ENCODE results near the gene XIST.

The XIST gene

DNA sequence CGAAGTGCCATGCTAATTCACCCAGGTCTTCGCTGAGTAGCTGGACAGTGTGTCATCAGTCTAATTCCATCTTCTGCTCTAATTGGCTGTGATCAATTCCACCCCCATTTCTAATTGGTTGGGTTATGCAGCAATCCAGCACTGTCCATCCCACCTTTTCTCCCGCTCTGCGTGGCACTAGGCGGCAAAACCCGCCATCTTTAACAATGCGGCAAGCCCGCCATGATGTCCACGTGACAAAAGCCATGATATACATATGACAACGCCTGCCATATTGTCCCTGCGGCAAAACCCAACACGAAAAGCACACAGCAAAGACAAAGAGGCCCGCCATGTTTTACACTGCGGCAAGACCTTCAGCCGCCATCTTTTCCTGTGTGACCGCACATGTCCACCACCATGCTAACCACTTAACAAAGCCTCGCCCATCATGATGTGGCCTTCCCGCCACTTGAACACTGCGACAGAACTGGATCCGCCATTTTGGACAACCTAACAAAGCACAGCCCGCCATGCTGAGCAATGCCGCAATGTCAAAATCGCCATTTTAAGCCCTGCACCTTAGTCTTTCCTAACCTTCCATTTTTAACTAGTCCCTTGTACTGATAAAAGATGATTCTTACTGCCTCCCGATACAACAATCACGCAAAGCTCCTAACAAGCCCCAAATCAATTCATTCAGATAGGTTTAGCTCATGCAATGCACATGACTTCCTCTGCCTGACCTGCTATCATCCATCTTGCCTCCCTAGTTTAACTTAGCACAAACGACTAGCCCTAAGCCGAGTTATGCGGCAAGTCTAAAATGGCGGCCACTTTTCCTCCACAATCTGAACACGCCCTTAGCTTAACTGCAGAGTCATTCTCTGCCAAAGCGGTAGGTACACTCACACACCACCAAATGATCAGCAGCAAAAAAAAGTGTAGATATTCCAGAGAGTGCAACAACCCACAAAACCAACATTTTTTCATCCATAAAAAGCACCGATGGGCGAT, 1.2 kb downstream of the XIST start:
- no peak for DNase-seq (ENCODE audit: low spot score in 2 of 2)
- Histone ChIP-seq H3K9me3 (no peaks in the 10 kb centered on the region), H3K27me3 (ENCODE audit: low read depth) (no peaks in the 10 kb centered on the region), H3K36me3 (replicated peaks) (no peaks in the 10 kb centered on the region), H3K4me1 (peaks cover 26% of the 10 kb centered on the region), H3K4me3 (no peak overlapping the region)
- in situ Hi-C loops (cut with MboI; ENCODE audit: low sequenced_read_pairs) = loop anchor here (25.0 kb wide), 2 partner anchors 486 to 686 kb away; no protein-coding TSS in a partner anchor

DNA sequence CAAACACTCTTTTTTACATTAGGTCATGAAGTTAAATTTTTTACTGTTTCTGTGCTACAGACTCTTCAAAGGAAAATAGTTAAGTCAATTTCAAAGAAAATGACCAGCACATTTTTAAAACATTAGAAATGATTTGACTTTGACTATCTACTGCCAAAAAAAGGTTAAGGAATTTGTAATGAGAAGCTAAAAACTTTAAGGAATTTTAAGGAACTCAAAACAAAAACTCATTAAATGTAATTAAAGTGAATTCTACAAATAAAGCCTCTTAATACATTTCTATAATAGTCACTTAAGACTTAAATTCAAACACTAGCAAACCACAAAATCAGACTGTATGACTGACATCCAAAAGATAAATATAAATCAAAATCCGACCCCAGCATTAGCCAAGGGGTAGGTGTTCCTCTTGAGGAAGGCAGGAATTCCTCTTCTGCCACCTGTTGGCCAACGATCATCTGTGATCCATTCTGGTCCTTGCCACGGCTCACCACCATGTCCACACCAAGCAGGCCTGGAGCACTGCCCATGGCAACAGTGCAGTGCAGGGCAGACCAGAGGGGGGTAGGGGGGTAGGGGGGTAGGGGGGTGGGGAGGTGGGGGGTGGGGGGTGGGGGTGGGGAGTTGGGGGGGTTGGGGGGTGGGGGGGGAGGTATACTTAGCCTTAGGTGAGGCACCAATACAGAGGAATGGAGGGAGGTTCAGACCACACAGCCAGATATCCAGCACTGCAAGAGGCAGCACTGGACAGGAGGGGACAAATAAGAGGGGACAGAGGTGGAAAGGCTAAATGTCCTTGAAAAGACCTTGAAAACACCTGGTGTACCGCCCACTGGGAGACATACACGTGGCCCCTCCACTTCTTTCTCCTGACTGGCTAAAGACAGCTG, 2.1 kb downstream of the XIST start:
- no peaks in the 10 kb centered on the region for H3K36me3 ChIP-seq (replicated peaks)
- in situ Hi-C loops (cut with MboI; ENCODE audit: low sequenced_read_pairs) = loop anchor here (25.0 kb wide), 2 partner anchors 487 to 687 kb away; no protein-coding TSS in a partner anchor
- H3K9me3 ChIP-seq = no peaks in the 10 kb centered on the region
- H3K4me1 ChIP-seq = peaks cover 23% of the 10 kb centered on the region
- peak; percentile 31 to 58 for DNase-seq (ENCODE audit: low spot score in 2 of 2)
- no peak overlapping the region for H3K4me3 ChIP-seq
- H3K27me3 ChIP-seq (ENCODE audit: low read depth) = no peaks in the 10 kb centered on the region

DNA sequence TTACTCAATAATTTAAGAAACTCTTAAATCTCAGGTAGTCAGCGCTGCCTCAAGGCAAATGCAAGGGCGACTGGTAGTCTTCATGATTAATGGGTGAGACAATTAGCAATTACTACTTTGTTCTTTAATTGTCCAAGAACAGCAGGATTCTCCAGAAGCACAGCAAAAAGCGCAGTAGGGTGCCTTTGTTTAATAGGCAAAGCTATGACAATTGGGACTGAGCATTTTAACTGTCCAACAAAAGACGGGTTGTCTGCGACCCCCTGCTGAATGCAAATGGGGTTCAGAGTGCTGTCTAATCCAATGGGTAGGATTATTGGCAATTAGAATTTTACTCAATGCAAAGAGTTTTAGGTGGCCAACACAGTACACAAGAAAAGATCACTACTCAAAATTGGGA, 3.4 kb downstream of the XIST start:
- DNase-seq (ENCODE audit: low spot score in 2 of 2) = peak; percentile 29 to 38
- H3K9me3 ChIP-seq = no peaks in the 10 kb centered on the region
- in situ Hi-C loops (cut with MboI; ENCODE audit: low sequenced_read_pairs) = no loop called here
- peaks cover 23% of the 10 kb centered on the region for H3K4me1 ChIP-seq
- H3K4me3 ChIP-seq = no peak overlapping the region
- H3K27me3 ChIP-seq (ENCODE audit: low read depth) = no peaks in the 10 kb centered on the region
- no peaks in the 10 kb centered on the region for H3K36me3 ChIP-seq (replicated peaks)

DNA sequence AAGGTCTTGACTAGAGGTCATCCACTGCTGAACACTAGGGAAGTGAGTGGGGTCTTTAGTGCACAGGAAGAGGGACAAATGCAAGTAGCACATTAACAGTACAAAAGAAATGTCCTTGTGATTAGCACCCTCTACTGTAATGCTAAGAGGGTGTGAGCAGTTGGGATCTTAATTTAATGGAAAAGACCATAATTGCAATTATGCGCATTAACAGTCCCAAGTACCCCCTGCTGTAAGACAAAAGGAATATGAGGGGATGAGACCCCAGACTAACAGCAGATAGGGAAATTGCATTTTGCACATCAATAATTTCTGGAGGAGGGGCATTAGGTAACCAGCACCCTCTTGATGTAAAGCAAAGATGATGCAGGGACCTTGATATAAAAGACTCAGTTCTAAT, 4.5 kb downstream of the XIST start:
- DNase-seq (ENCODE audit: low spot score in 2 of 2) = peak in 1 of 2 experiments; percentile 74
- in situ Hi-C loops (cut with MboI; ENCODE audit: low sequenced_read_pairs) = no loop called here
- H3K9me3 ChIP-seq = no peaks in the 10 kb centered on the region
- H3K36me3 ChIP-seq (replicated peaks) = no peaks in the 10 kb centered on the region
- no peaks in the 10 kb centered on the region for H3K27me3 ChIP-seq (ENCODE audit: low read depth)
- H3K4me3 ChIP-seq = no peak overlapping the region
- peaks cover 23% of the 10 kb centered on the region for H3K4me1 ChIP-seq

DNA sequence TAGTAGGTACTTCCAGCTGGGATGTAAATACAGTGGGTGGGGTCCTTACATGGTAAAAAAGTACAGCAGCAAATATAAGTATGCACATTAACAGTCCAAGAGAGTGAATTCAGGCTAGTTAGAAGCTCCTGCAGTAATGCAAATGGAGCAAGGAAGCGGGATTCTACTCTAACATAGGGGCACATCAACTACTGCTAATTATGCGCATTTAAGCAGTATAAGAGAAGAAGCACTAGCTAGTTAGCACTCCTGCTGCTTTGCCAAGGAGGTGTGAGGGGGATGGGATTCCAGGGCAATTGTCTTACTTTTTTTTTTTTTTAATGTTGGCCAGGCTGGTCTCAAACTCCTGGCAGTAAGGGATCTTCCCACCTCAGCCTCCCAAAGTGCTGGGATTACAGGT, 5.4 kb downstream of the XIST start:
- no peak overlapping the region for H3K4me3 ChIP-seq
- H3K36me3 ChIP-seq (replicated peaks) = no peaks in the 10 kb centered on the region
- DNase-seq (ENCODE audit: low spot score in 2 of 2) = peak in 1 of 2 experiments; percentile 51
- peaks cover 23% of the 10 kb centered on the region for H3K4me1 ChIP-seq
- no peaks in the 10 kb centered on the region for H3K9me3 ChIP-seq
- in situ Hi-C loops (cut with MboI; ENCODE audit: low sequenced_read_pairs) = no loop called here
- H3K27me3 ChIP-seq (ENCODE audit: low read depth) = no peaks in the 10 kb centered on the region

DNA sequence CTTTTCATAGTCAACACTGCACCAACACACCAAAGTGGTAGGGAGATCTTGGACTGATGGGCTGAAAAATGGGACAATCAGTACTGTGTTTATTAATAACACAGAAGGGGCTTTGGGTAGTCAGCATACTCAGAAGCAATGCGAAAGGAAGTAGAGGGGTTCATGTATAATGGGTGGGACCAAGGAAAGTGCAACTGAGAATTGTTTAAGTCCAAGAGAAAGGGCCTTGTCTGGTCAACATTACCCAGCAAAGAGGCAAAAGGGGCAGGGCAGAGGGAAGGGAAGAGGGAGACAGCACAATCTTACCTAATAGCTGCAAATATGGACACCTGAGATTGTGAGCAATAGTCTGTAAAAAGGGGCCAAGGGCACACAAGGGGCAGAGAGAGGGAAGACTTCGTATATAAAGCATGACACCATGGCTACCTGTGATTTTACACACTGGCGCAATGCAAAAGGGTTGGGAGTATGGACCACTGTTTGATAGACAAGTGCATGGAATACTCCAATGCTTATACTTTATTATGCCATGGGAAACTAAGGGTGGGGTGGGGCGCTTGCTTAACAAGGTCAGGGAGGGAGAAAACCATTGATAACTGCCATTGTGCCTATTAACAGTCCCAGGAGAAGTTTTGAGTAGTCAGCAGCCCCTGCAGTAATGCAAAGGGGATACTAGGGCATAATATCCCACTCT, 9.8 kb downstream of the XIST start:
- Histone ChIP-seq H3K9me3 (no peaks in the 10 kb centered on the region), H3K4me3 (no peak overlapping the region), H3K4me1 (peaks cover 6% of the 10 kb centered on the region), H3K36me3 (replicated peaks) (no peaks in the 10 kb centered on the region), H3K27me3 (ENCODE audit: low read depth) (peaks cover 8% of the 10 kb centered on the region)
- in situ Hi-C loops (cut with MboI; ENCODE audit: low sequenced_read_pairs) = no loop called here
- DNase-seq (ENCODE audit: low spot score in 2 of 2) = no peak

DNA sequence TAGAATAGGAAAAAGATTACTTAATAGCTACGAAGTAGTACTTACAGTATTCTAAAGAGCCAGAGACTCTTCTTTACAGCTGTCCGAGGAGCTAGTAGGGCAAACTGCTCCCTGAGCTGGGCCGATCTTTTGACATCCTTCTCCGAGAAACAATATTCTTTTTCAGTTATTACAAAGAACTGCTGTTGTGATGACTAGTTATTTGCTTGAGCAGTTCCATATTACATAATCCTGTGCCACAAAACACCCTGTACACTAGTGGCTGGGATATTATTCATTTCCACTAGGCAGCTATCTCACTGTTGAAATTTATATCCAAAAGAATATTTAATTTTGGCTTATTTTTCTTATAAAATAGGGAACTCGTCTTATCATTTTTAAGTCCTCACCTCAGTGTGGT, 11.2 kb downstream of the XIST start:
- H3K9me3 ChIP-seq = no peaks in the 10 kb centered on the region
- H3K36me3 ChIP-seq (replicated peaks) = no peaks in the 10 kb centered on the region
- no peaks in the 10 kb centered on the region for H3K4me1 ChIP-seq
- H3K4me3 ChIP-seq = no peak overlapping the region
- peaks cover 9% of the 10 kb centered on the region for H3K27me3 ChIP-seq (ENCODE audit: low read depth)
- in situ Hi-C loops (cut with MboI; ENCODE audit: low sequenced_read_pairs) = no loop called here
- DNase-seq (ENCODE audit: low spot score in 2 of 2) = no peak

DNA sequence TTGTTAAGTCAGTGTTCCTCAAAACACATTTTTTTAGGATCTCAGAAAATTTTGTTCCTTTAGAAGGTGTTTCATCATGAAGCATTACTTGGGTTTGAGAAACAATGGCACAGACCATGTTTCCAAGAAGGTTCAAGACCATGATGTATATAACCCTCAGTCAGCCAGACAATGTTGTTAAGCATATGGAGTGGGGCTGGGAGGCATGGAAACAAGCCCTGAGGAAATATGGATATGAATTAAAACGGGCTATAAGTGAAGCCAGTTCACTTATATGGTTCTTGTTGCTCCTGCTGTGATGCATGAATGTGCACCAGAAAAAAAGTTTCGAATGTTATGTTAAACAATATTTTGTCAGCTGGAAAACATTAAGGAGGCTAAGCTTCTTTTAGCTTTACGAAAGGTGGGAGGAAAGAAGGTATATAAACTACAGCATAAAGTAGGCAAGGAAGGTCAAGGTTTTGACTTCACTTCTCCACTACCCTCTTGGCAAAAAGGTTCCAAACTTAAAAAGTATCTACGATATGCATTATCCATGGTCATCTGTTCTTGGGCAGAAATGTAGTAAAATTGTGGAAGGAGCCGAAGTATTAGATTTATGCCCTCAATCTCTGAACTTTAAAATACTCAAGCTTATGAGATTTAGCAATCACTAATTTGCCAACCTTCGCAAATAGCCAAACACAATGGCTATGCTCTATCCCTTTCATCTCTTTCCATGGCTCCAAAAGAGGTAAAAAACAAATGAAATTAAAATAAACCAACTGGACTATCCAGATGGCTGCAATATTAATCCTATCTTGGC, 12.2 kb downstream of the XIST start:
- no peak for DNase-seq (ENCODE audit: low spot score in 2 of 2)
- H3K4me3 ChIP-seq = no peak overlapping the region
- in situ Hi-C loops (cut with MboI; ENCODE audit: low sequenced_read_pairs) = no loop called here

DNA sequence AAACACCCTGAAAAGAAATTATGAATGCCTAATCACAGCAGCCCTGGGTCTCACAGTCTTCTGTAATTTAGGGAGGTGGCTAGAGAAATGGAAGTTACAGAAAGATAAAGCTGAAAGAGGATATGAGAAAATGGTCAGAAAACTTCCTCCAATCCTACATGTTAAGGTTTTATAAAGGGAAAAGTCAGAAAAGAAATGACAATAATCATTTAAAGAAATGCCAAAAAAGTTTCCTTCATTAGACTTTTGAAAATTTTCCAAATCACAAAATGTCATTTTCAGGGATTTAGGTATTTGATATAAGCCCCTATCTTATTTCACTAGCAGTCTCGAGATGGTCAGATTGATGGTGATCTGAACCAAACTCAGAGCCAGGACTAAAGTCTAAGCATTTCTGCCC, 13.4 kb downstream of the XIST start:
- peaks cover 12% of the 10 kb centered on the region for H3K27me3 ChIP-seq (ENCODE audit: low read depth)
- in situ Hi-C loops (cut with MboI; ENCODE audit: low sequenced_read_pairs) = no loop called here
- H3K9me3 ChIP-seq = no peaks in the 10 kb centered on the region
- no peaks in the 10 kb centered on the region for H3K4me1 ChIP-seq
- H3K36me3 ChIP-seq (replicated peaks) = no peaks in the 10 kb centered on the region
- no peak overlapping the region for H3K4me3 ChIP-seq
- DNase-seq (ENCODE audit: low spot score in 2 of 2) = no peak

More for the DNA sequence above, 12.2 kb downstream of the XIST start:
- H3K36me3 ChIP-seq (replicated peaks) = no peaks in the 10 kb centered on the region
- H3K4me1 ChIP-seq = no peaks in the 10 kb centered on the region
- no peaks in the 10 kb centered on the region for H3K9me3 ChIP-seq
- peaks cover 12% of the 10 kb centered on the region for H3K27me3 ChIP-seq (ENCODE audit: low read depth)

DNA sequence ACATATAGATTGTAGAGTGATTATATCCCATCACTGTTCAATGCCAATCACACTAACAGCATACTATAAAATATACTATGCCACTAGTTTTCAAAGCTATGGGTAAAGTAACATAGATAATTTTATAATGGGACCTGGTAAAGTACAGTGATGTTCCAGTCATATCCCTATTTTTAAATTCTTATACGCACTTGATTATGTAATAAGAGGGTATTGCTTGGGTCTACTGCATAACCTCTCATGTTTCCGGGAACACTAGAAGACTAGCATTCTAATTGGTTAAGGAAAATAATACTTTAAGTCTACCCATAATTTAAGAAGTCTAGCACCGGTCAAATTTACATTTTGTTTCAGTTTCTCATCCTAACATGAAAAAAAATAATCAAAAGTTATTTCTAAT, 14.4 kb downstream of the XIST start:
- Histone ChIP-seq H3K27me3 (ENCODE audit: low read depth) (peaks cover 18% of the 10 kb centered on the region), H3K36me3 (replicated peaks) (no peaks in the 10 kb centered on the region), H3K4me1 (no peaks in the 10 kb centered on the region), H3K4me3 (no peak overlapping the region), H3K9me3 (no peaks in the 10 kb centered on the region)
- in situ Hi-C loops (cut with MboI; ENCODE audit: low sequenced_read_pairs) = no loop called here
- DNase-seq (ENCODE audit: low spot score in 2 of 2) = no peak

DNA sequence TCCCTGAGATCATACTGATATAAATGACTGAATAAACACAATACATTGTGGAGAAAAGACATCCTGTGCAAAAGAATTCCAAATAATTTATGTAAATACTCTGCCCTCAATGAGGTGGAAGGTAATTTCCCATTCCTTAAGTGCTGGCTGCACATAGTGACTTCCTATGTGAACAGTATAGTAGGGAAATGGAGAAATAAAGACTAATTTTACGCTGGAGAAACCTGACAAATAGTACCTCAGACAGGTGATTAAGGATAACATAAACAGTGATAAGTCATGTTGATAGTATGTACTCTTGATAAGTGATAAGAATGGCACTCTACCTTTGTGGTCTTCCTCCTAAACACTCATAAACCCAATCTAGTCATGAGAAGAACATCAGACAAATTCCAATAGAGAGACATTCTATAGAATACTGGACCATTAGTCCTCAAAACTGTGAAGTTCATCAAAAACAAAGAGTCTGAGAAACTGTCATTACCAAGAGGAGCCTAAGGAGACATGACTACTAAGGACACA, 15.5 kb downstream of the XIST start:
- no peaks in the 10 kb centered on the region for H3K9me3 ChIP-seq
- H3K4me3 ChIP-seq = no peak overlapping the region
- H3K4me1 ChIP-seq = no peaks in the 10 kb centered on the region
- peaks cover 18% of the 10 kb centered on the region for H3K27me3 ChIP-seq (ENCODE audit: low read depth)
- no peaks in the 10 kb centered on the region for H3K36me3 ChIP-seq (replicated peaks)
- in situ Hi-C loops (cut with MboI; ENCODE audit: low sequenced_read_pairs) = no loop called here
- DNase-seq (ENCODE audit: low spot score in 2 of 2) = no peak

DNA sequence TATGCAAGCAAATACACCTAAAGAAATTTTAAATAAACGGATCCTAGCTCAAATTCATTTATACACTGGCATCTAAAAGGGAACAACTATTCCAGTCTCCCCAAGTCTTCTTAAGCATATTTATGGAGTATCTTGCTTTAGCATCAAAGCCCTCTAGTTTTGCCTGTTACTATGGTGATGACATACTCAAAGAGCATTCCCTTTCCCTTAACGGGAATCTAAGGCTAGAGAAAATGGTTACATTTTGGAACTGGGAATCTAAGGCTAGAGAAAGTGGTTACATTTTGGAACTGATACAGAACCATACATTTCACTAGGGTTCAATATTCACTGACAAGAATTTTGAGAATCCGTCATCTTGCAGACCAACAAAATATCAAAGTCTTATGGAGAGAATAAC, 18.3 kb downstream of the XIST start:
- DNase-seq (ENCODE audit: low spot score in 2 of 2) = no peak
- no peaks in the 10 kb centered on the region for H3K9me3 ChIP-seq
- H3K27me3 ChIP-seq (ENCODE audit: low read depth) = peaks cover 15% of the 10 kb centered on the region
- no peaks in the 10 kb centered on the region for H3K36me3 ChIP-seq (replicated peaks)
- no peaks in the 10 kb centered on the region for H3K4me1 ChIP-seq
- H3K4me3 ChIP-seq = no peak overlapping the region
- in situ Hi-C loops (cut with MboI; ENCODE audit: low sequenced_read_pairs) = no loop called here

Data from HAP-1 (cell line).